Measurements from ENCODE around the gene CRTC2.

GRCh38 chr1:153899509-153899908 is 58.9 kb downstream of the CRTC2 start:
- no peak for TF ChIP-seq CTCF (conservative IDR thresholded peaks at IDR 0.05; ENCODE audit: low read depth, low read length)
- TF ChIP-seq EZH2 (IDR thresholded peaks at IDR 0.05; ENCODE audit: borderline replicate concordance, low read depth, low read length, poor library complexity, severe bottlenecking): no peak
